IgD-negative memory B cell (primary cell): ENCODE results near the gene CHN1. TPM values are rescaled to one million over a fixed set of nuclear protein-coding genes. Genes with fewer than 3 reads are reported as not detected.

Experiments
- H3K27ac Mint-ChIP-seq, 3 donors: one replicate each; pipeline ENCODE4 v1.8.0; 2020 to 2022; ENCODE audit warnings: mild to moderate bottlenecking in 3 of 3, mixed read lengths in 3 of 3, moderate library complexity in 1 of 3
- H3K27me3 Mint-ChIP-seq: one replicate; pipeline ENCODE4 v1.8.0; 2021; ENCODE audit warnings: mixed read lengths
- H3K36me3 Mint-ChIP-seq: one replicate; pipeline ENCODE4 v1.8.0; 2020; ENCODE audit warnings: mild to moderate bottlenecking, mixed read lengths
- H3K4me1 Mint-ChIP-seq, 3 donors: one replicate each; pipeline ENCODE4 v1.8.0; 2020 to 2022; ENCODE audit warnings: mixed read lengths in 3 of 3, mild to moderate bottlenecking in 1 of 3
- H3K4me3 Mint-ChIP-seq, 4 donors: one replicate each; pipeline ENCODE4 v1.8.0; 2020 to 2022; ENCODE audit warnings: mild to moderate bottlenecking in 4 of 4, mixed read lengths in 4 of 4, moderate library complexity in 3 of 4
- H3K9me3 Mint-ChIP-seq, 3 donors: one replicate each; pipeline ENCODE4 v1.8.0; 2020 to 2021; ENCODE audit warnings: mixed read lengths in 3 of 3, mild to moderate bottlenecking in 1 of 3
- polyA plus RNA-seq: library from polyadenylated mRNA; unstranded; fragments of 300-500 nt; fragmentation: Illumina TruSeq; gene quantifications from one replicate; pipeline ENCODE4 v1.2.3, GENCODE V29; 2021

The CHN1 gene
- polyA plus RNA-seq, 1 donor from 2014 or later, result not detected

DNA sequence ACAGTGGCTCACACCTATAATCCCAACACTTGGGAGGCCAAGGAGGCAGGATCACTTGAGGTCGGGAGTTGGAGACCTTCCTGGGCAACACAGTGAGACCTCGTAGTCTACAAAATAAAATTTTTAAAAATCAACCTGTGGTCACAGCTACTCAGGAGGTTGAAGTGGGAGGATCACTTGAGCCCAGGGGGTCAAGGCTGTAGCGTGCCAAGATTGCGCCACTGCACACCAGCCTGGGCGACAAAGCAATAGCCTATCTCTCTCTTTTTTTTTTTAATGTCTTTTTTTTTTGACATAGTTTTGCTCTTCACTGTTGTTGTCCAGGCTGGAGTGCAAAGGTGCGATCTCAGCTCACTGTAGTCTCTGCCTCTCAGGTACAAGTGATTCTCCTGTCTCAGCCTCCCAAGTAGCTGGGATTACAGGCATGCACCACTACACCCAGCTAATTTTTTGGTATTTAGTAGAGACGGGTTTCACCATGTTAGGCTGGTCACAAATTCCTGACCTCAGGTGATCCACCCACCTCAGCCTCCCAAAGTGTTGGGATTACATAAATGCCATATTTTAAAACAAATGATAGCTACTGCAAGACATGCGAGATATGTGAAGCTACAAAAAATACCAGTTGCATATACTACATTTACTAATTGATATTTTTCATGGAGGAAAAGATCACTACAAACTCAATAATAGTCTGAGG lies 55.0 kb downstream of the CHN1 start:
- H3K27ac Mint-ChIP-seq, result no peak overlapping the region
- peaks cover 9% of the 10 kb centered on the region for H3K27me3 Mint-ChIP-seq
- H3K9me3 Mint-ChIP-seq, result no peaks in the 10 kb centered on the region
- no peaks in the 10 kb centered on the region for H3K36me3 Mint-ChIP-seq
- H3K4me3 Mint-ChIP-seq, result no peak overlapping the region
- no peaks in the 10 kb centered on the region for H3K4me1 Mint-ChIP-seq

DNA sequence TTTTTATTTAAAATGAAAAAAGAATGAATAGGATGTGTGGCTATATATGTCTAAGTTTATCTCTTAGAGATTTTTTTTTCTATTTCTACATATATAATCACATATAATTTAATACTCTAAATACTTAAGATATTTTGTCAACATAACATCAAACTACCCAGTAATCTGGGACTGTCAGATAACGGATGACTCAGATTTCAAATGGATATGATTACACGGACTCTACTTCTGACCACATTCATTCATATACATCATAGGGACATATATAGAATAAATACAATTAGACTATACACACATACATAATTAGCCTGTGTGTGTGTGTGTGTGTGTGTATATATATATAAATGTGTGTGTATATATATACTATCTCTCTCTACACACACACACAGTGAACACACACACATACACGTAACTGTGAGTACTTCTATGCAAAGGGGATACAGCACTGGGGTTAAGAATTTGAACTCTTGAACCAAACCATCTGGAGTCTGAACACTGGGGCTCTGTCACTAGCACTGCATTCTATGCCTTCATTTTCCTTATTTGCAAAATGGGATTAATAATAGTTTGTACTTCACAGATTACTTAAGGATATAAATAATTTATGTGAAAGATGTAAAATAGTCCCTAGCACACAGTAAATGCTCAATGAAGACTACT lies 59.5 kb downstream of the CHN1 start:
- H3K27ac Mint-ChIP-seq, result no peak overlapping the region
- H3K4me3 Mint-ChIP-seq, result no peak overlapping the region
- no peaks in the 10 kb centered on the region for H3K36me3 Mint-ChIP-seq
- peaks cover 0 to 1% (median 0%) of the 10 kb centered on the region in 3 donors for H3K9me3 Mint-ChIP-seq
- H3K27me3 Mint-ChIP-seq, result no peaks in the 10 kb centered on the region
- H3K4me1 Mint-ChIP-seq, result no peaks in the 10 kb centered on the region

DNA sequence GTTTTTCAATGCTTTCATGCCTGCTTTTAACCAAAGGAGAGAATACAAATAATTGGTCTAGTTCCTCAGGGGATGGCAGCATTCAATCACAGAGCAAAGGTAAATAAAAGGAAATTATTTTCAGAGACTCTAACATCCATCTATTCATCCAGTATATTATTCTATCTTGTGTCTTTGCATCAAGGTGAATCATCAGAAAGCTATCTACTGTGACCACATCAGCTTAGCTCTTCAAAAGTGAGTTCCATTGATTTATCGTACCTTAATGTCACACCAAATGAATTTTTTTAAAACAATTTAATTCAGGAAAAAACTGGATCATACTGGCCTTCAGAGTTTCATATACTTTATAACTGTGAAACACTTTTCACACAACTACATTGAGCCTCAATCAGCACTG lies 66.1 kb downstream of the CHN1 start:
- Mint-ChIP-seq H3K27me3 (no peaks in the 10 kb centered on the region), H3K36me3 (peaks cover 2% of the 10 kb centered on the region), H3K4me1 (no peaks in the 10 kb centered on the region), H3K27ac (no peak overlapping the region), H3K9me3 (peaks cover 0 to 1% (median 0%) of the 10 kb centered on the region in 3 donors), H3K4me3 (no peak overlapping the region)

- Mint-ChIP-seq H3K9me3 (no peaks in the 10 kb centered on the region), H3K4me3 (no peak overlapping the region), H3K4me1 (no peaks in the 10 kb centered on the region), H3K36me3 (no peaks in the 10 kb centered on the region), H3K27ac (no peak overlapping the region), H3K27me3 (no peaks in the 10 kb centered on the region)
These were observed 73.5 kb downstream of the CHN1 start for GRCh38 chr2:174931724-174932123.

DNA sequence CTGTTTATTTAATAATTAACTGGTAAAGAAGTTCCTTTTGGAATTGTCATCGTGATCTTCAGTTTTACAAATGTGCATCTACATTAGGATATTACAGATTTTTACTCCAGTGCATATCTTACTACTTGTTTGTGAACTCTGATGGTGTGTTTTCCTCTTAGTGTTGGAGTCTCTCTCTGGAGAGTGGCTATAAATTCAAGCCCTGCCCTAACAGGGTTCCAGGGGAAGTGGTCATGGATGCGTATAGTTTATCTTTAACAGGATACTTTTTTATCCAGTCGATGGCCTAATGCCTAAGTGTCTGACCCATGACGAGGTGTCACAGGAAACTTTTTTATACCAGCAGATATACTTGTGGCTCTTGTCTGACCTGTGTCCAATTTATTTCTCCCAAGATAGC lies 75.4 kb downstream of the CHN1 start:
- Mint-ChIP-seq H3K9me3 (no peaks in the 10 kb centered on the region), H3K36me3 (no peaks in the 10 kb centered on the region)

GRCh38 chr2:174925046-174925784 lies 80.0 kb downstream of the CHN1 start:
- Mint-ChIP-seq H3K27ac (no peak overlapping the region), H3K9me3 (peaks cover 0 to 4% (median 4%) of the 10 kb centered on the region in 3 donors), H3K4me1 (no peaks in the 10 kb centered on the region), H3K36me3 (no peaks in the 10 kb centered on the region), H3K4me3 (no peak overlapping the region), H3K27me3 (peaks cover 1% of the 10 kb centered on the region)

More for the DNA sequence above, 75.4 kb downstream of the CHN1 start:
- H3K27ac Mint-ChIP-seq, result no peak overlapping the region
- H3K27me3 Mint-ChIP-seq, result no peaks in the 10 kb centered on the region
- H3K4me3 Mint-ChIP-seq, result no peak overlapping the region
- H3K4me1 Mint-ChIP-seq, result no peaks in the 10 kb centered on the region

DNA sequence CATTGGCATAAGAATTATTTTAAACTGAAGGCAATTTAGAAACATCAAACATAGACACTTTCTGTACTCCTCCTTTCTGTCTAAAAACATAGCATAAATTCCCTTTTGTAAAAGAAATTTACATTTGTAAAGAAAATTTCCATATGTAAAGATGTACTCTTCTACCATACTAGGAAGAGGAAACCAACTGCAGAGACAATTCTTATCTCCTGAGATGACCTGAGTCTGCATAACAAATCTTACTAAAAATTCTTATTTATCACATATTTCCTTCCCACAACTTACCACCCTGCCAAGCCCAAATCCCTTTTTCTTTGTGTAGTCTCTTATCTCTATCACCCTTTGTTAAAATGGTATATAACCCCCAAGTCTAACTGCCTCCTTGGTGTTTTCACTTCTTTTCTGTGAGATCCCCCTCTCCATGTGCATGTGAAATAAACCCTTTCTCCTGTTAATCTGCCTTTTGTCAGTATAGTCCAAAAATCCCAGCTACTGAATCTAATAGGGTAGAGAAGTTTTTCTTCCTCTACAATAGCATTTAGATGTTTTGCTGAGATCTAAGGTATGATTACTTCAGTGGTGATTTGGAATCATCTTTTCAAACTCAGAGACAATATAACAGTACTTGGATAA lies 81.0 kb downstream of the CHN1 start:
- Mint-ChIP-seq H3K9me3 (peaks cover 0 to 4% (median 4%) of the 10 kb centered on the region in 3 donors), H3K4me1 (no peaks in the 10 kb centered on the region), H3K27ac (no peak overlapping the region), H3K4me3 (no peak overlapping the region), H3K27me3 (peaks cover 1% of the 10 kb centered on the region), H3K36me3 (no peaks in the 10 kb centered on the region)

GRCh38 chr2:174919947-174920595 lies 85.1 kb downstream of the CHN1 start:
- H3K9me3 Mint-ChIP-seq, result peaks cover 0 to 4% (median 4%) of the 10 kb centered on the region in 3 donors
- H3K4me3 Mint-ChIP-seq, result no peak overlapping the region
- H3K4me1 Mint-ChIP-seq, result no peaks in the 10 kb centered on the region
- H3K36me3 Mint-ChIP-seq, result no peaks in the 10 kb centered on the region
- peaks cover 1% of the 10 kb centered on the region for H3K27me3 Mint-ChIP-seq
- no peak overlapping the region for H3K27ac Mint-ChIP-seq

DNA sequence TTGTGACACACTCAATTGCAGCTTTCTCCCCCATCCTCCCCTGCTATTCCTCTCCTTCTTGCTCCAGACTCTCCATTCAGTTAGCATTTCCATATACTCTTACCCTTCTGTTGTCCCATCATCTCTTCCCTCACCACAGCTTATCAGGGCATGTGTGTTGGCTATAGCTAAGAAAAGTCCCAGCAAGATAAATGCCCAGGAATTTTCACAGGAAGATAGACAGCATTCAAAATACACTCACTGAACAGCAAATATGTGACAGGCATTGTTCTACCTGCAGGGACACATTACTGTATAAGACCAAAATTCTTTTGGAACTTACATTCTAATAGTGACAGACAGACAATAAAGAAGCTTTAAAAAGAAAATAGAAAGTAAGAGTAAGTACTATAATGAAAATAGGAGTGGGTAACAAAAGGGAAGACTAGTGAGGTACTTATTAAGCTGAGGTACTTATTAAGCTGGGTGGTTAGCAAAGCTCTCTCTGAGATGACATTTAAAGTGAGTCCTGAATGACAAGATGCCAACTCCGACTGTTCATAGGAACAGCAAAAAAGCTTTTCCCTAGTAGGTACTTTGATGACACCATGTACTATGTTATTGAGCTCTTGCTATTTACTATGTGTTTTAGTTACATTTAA lies 86.2 kb downstream of the CHN1 start:
- Mint-ChIP-seq H3K27ac (no peak overlapping the region), H3K9me3 (peaks cover 0 to 4% (median 0%) of the 10 kb centered on the region in 3 donors), H3K4me1 (no peaks in the 10 kb centered on the region), H3K27me3 (peaks cover 1% of the 10 kb centered on the region), H3K36me3 (no peaks in the 10 kb centered on the region), H3K4me3 (no peak overlapping the region)

DNA sequence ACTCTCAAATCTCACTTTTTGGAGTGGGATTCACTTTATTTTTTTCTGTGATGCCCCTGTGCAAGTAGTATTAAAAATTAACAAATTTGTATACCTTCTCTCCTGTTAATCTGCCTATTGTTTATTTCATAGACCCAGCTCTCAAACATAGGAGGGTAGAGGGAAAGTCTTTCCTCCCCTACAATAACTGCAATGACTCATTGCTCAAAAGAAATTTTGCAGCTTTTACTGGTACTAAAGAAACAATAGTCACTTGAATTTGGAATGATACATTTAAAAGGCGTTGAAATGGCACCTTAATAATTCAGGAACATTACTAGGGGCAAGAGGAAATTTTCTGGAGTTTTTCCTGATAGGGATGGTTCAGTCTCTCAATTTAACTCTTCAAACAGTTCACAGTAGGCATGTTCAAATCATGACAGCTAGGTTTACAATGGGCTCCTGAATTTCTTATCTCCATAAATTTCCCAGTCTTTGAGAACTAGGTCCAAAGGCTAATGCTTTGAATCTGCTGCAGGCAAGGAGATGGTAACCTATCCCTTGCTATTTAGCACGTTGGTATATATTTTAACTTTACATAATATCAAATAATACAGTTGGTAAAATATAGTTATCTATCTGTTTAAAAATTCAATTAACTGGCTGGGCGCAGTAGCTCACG lies 88.8 kb downstream of the CHN1 start:
- no peak overlapping the region for H3K27ac Mint-ChIP-seq
- peaks cover 0 to under 1% (median 0%) of the 10 kb centered on the region in 3 donors for H3K9me3 Mint-ChIP-seq
- H3K4me3 Mint-ChIP-seq, result no peak overlapping the region
- H3K4me1 Mint-ChIP-seq, result no peaks in the 10 kb centered on the region
- H3K36me3 Mint-ChIP-seq, result no peaks in the 10 kb centered on the region
- H3K27me3 Mint-ChIP-seq, result peaks cover 1% of the 10 kb centered on the region

GRCh38 chr2:174914853-174915760 lies 90.1 kb downstream of the CHN1 start:
- H3K9me3 Mint-ChIP-seq, result no peaks in the 10 kb centered on the region
- no peak overlapping the region for H3K27ac Mint-ChIP-seq
- H3K4me1 Mint-ChIP-seq, result no peaks in the 10 kb centered on the region
- no peaks in the 10 kb centered on the region for H3K36me3 Mint-ChIP-seq
- H3K27me3 Mint-ChIP-seq, result no peaks in the 10 kb centered on the region
- H3K4me3 Mint-ChIP-seq, result no peak overlapping the region

DNA sequence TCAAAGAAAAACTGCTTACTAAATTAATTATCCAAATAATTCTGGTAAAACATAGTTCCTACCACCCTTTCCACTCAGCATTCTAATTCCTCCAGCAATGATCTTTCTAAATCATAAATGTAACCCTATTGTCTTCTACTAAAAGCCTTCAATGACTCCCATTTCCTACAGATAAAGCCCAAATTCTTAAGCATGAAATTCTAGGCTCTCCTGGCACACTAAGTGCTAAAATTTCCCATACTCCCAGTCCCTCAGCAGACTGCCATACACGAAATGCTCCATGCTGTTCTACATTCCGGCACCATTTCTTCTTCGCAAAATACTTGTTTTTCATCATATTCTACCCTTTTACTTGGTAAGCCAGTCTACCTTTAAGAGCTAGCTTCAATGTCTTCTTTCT lies 96.9 kb downstream of the CHN1 start:
- H3K4me1 Mint-ChIP-seq, result no peaks in the 10 kb centered on the region
- H3K27me3 Mint-ChIP-seq, result no peaks in the 10 kb centered on the region
- no peak overlapping the region for H3K27ac Mint-ChIP-seq
- no peak overlapping the region for H3K4me3 Mint-ChIP-seq
- peaks cover 0 to 1% (median 0%) of the 10 kb centered on the region in 3 donors for H3K9me3 Mint-ChIP-seq
- no peaks in the 10 kb centered on the region for H3K36me3 Mint-ChIP-seq

GRCh38 chr2:174903264-174903556 lies 102.0 kb downstream of the CHN1 start:
- peaks cover 0 to 3% (median 0%) of the 10 kb centered on the region in 3 donors for H3K4me1 Mint-ChIP-seq
- no peak overlapping the region for H3K27ac Mint-ChIP-seq
- H3K4me3 Mint-ChIP-seq, result no peak overlapping the region
- H3K9me3 Mint-ChIP-seq, result no peaks in the 10 kb centered on the region
- peaks cover 1% of the 10 kb centered on the region for H3K27me3 Mint-ChIP-seq
- no peaks in the 10 kb centered on the region for H3K36me3 Mint-ChIP-seq
